SH-SY5Y (cell line): ENCODE measurements around the gene BABAM2.

Experiments
- GATA2 ChIP-seq: IDR thresholded peaks from 2 replicates; pipeline ENCODE4 v1.6.1; 2011; ENCODE audit warnings: mild to moderate bottlenecking, low read depth, low read length
- GATA3 ChIP-seq: IDR thresholded peaks from 2 replicates; pipeline ENCODE4 v1.6.1; 2011; ENCODE audit warnings: low read depth, mild to moderate bottlenecking, low read length, moderate library complexity

GRCh38 chr2:27869763-27870162 is 20.8 kb upstream of the BABAM2 start:
- no peak for TF ChIP-seq GATA2
- TF ChIP-seq GATA3: no peak
